HG02623 (cell line): Measurements from ENCODE around the gene INSM2.

Experiments used
- ATAC-seq: cut with Tn5 transposase; IDR thresholded peaks from one replicate; pipeline ENCODE4 v1.9.1; 2021; ENCODE audit warnings: moderate library complexity; ENCODE audit not compliant: unreplicated experiment

The INSM2 gene

GRCh38 chr14:35539969-35540368 is 6.0 kb downstream of the INSM2 start:
- no peak for ATAC-seq

GRCh38 chr14:35543006-35543405 is 9.0 kb downstream of the INSM2 start:
- no peak for ATAC-seq

- no peak for ATAC-seq
These were observed 15.6 kb downstream of the INSM2 start for GRCh38 chr14:35549551-35549950.

- ATAC-seq, result no peak
These were observed 17.1 kb downstream of the INSM2 start for GRCh38 chr14:35551081-35551480.

- ATAC-seq, result no peak
These were observed 19.8 kb downstream of the INSM2 start for GRCh38 chr14:35553808-35554207.

GRCh38 chr14:35556548-35556947 is 22.6 kb downstream of the INSM2 start:
- no peak for ATAC-seq

GRCh38 chr14:35557221-35557747 is 23.3 kb downstream of the INSM2 start:
- ATAC-seq, result no peak

- ATAC-seq, result no peak
These were observed 24.7 kb downstream of the INSM2 start for GRCh38 chr14:35558680-35559079.

- ATAC-seq, result no peak
These were observed 32.0 kb downstream of the INSM2 start for GRCh38 chr14:35565871-35566464.

- ATAC-seq, result no peak
These were observed 37.6 kb downstream of the INSM2 start for GRCh38 chr14:35571598-35571997.

- no peak for ATAC-seq
These were observed 39.9 kb downstream of the INSM2 start for GRCh38 chr14:35573911-35574310.

- ATAC-seq, result no peak
These were observed 42.3 kb downstream of the INSM2 start for GRCh38 chr14:35576260-35576659.

GRCh38 chr14:35576856-35577255 is 42.9 kb downstream of the INSM2 start:
- ATAC-seq, result no peak

GRCh38 chr14:35578135-35578534 is 44.2 kb downstream of the INSM2 start:
- no peak for ATAC-seq

- no peak for ATAC-seq
These were observed 44.7 kb downstream of the INSM2 start for GRCh38 chr14:35578639-35579038.
